ENCODE data around the gene NHSL1. TPM values are rescaled to one million over a fixed set of nuclear protein-coding genes. Genes with fewer than 3 reads are reported as not detected.

Gene NHSL1
- total and polyA plus RNA-seq, 9 donors, result 20.0 to 35.7 (median 28.4) TPM

DNA sequence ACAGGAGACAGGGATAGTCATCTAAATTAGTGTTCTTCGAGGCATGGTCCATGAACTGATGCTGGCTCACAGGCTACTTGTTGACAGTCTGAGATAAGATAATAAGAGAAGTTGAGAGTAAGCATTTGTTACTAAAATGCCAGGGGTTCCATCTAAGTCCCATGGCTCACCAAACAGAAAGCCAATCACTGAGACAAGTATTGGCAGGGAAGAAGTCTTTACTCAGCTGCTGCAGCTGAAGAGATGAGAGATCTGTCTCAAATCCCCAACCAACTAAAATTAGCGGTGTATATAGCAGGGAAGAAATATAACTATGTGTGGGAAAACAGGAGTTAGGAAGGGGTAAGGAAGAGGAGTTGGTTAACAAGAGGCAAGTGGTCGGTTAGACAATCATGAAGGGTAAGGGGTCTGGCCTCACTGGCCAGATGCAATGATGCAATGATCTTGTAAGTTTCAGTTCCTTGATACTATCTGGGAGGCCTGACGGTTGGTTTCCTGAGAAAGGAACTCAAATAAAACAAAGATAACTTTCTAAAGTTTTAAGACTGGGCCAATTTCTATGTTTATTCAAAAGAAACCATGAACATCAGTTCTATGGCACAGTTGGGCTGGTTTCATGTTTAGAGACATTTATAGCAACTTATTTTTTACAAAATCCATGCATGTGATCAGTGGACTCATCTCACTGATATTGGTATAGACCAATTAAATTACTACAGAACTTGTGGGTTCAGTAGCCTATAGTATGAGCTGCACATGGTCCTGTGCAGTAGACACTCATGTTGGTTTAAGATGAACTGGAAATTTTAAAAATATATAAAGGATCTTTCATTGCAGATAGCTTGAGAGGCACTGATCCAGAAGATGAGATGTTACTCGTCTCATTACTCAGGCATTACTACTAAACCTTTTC lies 105.2 kb downstream of the NHSL1 start:
- Histone ChIP-seq H3K9me3 (replicated peaks; ENCODE audit: control insufficient read depth, low read depth, low read length) (no peaks in the 10 kb centered on the region), H3K4me1 (ENCODE audit: control insufficient read depth, insufficient read depth, low read length) (no peaks in the 10 kb centered on the region), H3K36me3 (ENCODE audit: control insufficient read depth, insufficient read depth, low read length) (no peaks in the 10 kb centered on the region), H3K27ac (ENCODE audit: low read length) (no peak overlapping the region), H3K27me3 (ENCODE audit: control insufficient read depth, insufficient read depth, low read length) (no peaks in the 10 kb centered on the region), H3K4me3 (ENCODE audit: low read length) (no peak overlapping the region)
- no peak for DNase-seq
- WGBS (ENCODE audit: insufficient coverage), result 44% methylated on average over 2 of the region's 5 CpGs

DNA sequence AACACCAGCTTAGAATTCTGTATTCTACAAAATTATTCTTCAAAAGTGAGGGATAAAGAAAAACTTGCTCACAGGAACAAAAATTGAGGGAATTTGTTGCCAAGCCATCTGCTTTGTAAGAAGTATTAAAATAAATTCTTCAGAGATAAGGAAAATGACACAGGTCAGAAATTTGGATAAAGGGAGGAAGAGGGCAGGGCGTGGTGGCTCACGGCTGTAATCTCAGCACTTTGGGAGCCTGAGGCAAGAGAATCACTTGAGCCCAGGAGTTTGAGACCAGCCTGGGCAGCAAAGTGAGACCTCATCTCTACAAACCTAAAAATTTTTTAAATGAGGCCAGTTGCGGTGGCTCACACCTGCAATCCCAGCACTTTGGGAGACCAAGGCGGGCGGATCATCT lies 109.7 kb downstream of the NHSL1 start:
- no peaks in the 10 kb centered on the region for H3K27me3 ChIP-seq (ENCODE audit: control insufficient read depth, insufficient read depth, low read length)
- no peaks in the 10 kb centered on the region for H3K4me1 ChIP-seq (ENCODE audit: control insufficient read depth, insufficient read depth, low read length)
- no peak overlapping the region for H3K27ac ChIP-seq (ENCODE audit: low read length)
- no peaks in the 10 kb centered on the region for H3K9me3 ChIP-seq (replicated peaks; ENCODE audit: control insufficient read depth, low read depth, low read length)
- no peak overlapping the region for H3K4me3 ChIP-seq (ENCODE audit: low read length)
- no peak for DNase-seq
- 93% methylated on average over 2 of the region's 5 CpGs for WGBS (ENCODE audit: insufficient coverage)
- H3K36me3 ChIP-seq (ENCODE audit: control insufficient read depth, insufficient read depth, low read length), result no peaks in the 10 kb centered on the region

DNA sequence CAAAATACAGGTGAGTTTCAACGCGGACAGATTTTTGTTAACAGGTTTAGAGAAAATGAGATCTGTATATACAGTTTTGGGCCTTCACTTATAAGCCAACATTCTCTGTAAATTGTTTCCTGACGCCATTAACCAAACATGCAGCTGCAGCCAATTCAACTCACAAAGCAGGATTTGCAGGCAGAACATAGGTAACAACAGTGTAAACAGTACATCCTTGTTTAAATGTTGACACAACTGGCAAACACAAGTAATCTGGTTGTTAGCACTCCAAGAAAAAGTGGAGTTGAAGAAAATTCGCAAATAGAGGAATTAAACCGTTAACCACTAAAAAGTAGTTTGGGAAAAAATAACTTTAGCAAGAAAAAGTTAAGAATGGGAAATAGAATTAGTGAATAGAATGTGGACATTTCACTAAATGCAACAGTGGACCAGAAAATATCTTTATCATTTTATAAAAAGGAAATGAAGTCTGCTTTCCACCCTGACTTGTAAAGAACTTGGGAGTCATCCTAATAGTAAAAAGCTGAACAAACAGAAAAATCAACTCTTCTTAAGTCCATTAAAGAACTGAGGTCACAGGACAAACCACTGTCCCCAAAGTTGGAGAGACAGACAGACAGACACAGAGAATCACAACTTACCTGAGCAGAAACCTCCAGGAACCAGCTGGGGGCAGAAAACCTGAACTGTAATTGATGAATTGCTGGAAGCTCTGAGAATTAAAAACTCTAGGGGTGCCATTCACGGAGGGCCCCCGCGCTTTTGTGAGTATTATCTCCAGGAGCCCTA lies 111.5 kb downstream of the NHSL1 start:
- WGBS (ENCODE audit: insufficient coverage), result no CpG with 5 or more reads among the region's 8 CpGs
- DNase-seq, result no peak
- no peaks in the 10 kb centered on the region for H3K36me3 ChIP-seq (ENCODE audit: control insufficient read depth, insufficient read depth, low read length)

DNA sequence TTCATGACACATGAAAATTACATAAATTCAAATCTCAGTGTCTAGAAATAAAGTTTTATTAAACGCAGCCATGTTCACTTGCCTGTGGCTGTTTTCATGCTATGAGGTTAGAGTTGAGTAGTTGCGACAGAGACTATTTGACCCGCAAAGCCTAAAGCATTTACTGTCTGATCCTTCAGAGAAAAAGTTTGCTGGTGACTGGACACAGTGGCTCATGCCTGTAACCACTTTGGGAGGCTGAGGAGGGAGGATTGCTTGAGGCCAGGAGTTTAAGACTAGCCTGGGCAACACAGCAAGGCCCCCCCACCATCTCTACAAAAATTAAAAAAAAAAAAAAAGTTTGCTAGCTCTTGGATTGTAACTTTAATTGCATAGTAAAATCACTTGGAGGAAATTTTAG lies 112.4 kb downstream of the NHSL1 start:
- H3K4me3 ChIP-seq (ENCODE audit: low read length), result no peak overlapping the region
- no CpG with 5 or more reads among the region's 3 CpGs for WGBS (ENCODE audit: insufficient coverage)
- no peaks in the 10 kb centered on the region for H3K9me3 ChIP-seq (replicated peaks; ENCODE audit: control insufficient read depth, low read depth, low read length)
- no peak for DNase-seq
- no peaks in the 10 kb centered on the region for H3K4me1 ChIP-seq (ENCODE audit: control insufficient read depth, insufficient read depth, low read length)
- no peaks in the 10 kb centered on the region for H3K27me3 ChIP-seq (ENCODE audit: control insufficient read depth, insufficient read depth, low read length)
- no peak overlapping the region for H3K27ac ChIP-seq (ENCODE audit: low read length)
- H3K36me3 ChIP-seq (ENCODE audit: control insufficient read depth, insufficient read depth, low read length), result no peaks in the 10 kb centered on the region

More for the DNA sequence above, 111.5 kb downstream of the NHSL1 start:
- Histone ChIP-seq H3K4me3 (ENCODE audit: low read length) (no peak overlapping the region), H3K27me3 (ENCODE audit: control insufficient read depth, insufficient read depth, low read length) (no peaks in the 10 kb centered on the region), H3K9me3 (replicated peaks; ENCODE audit: control insufficient read depth, low read depth, low read length) (no peaks in the 10 kb centered on the region), H3K4me1 (ENCODE audit: control insufficient read depth, insufficient read depth, low read length) (no peaks in the 10 kb centered on the region), H3K27ac (ENCODE audit: low read length) (no peak overlapping the region)

DNA sequence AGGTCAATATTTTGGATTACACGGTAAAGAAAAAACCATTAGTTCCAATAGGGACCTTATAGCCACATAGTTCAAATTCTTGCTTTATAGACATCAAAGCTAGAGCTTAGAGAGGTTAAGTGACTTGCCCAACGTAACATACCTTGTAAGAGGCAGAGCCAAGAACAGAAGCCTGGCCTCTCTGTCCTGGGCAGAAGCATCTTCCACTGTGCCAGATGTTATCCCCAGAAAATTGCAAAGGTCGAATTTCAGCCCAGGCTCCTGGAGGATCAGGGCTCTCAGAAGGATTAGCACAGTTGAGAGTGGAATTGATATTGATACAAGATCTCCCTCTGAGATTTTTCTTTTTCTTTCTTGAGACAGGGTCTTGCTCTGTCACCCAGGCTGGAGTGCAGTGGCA lies 115.5 kb downstream of the NHSL1 start:
- Histone ChIP-seq H3K9me3 (replicated peaks; ENCODE audit: control insufficient read depth, low read depth, low read length) (no peaks in the 10 kb centered on the region), H3K36me3 (ENCODE audit: control insufficient read depth, insufficient read depth, low read length) (no peaks in the 10 kb centered on the region), H3K4me3 (ENCODE audit: low read length) (no peak overlapping the region), H3K27me3 (ENCODE audit: control insufficient read depth, insufficient read depth, low read length) (no peaks in the 10 kb centered on the region), H3K4me1 (ENCODE audit: control insufficient read depth, insufficient read depth, low read length) (no peaks in the 10 kb centered on the region), H3K27ac (ENCODE audit: low read length) (no peak overlapping the region)
- no peak for DNase-seq
- WGBS (ENCODE audit: insufficient coverage), result no CpG with 5 or more reads among the region's 3 CpGs

DNA sequence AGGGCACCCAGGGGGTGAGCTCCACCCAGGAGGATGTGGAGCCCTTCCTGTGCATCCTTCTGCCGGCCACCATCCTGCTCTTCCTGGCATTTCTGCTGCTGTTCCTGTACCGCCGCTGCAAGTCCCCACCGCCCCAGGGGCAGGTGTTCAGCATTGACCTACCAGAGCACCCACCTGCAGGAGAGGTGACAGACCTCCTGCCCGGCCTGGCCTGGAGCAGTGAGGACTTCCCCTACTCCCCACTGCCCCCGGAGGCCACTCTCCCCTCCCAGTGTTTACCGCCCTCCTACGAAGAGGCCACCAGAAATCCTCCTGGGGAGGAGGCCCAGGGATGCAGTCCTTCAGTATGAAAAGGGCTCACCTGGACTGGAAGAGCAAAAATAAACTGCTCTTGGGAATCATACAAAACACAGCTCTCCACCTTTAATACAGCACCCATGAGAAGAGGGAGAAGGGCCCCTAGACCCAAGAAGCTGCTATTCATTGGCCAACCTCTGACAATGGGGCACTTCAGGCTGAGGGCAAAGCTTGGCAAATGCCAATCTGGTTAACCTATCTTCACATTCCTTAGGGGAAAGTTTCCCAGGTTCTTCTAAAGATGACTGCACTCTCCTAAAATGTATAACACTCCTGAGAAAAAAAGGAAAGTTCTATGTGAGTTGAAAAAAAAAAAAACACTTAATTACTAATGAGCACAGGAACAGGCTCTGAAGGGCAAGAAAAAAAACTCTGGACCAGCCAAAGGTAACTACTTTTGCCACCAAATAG lies 116.6 kb downstream of the NHSL1 start:
- no peak overlapping the region for H3K27ac ChIP-seq (ENCODE audit: low read length)
- no peaks in the 10 kb centered on the region for H3K4me1 ChIP-seq (ENCODE audit: control insufficient read depth, insufficient read depth, low read length)
- H3K36me3 ChIP-seq (ENCODE audit: control insufficient read depth, insufficient read depth, low read length), result no peaks in the 10 kb centered on the region
- DNase-seq, result no peak
- no peaks in the 10 kb centered on the region for H3K9me3 ChIP-seq (replicated peaks; ENCODE audit: control insufficient read depth, low read depth, low read length)
- whole genome bisulfite sequencing (ENCODE audit: insufficient coverage), result 30% methylated on average over 2 of the region's 8 CpGs
- H3K4me3 ChIP-seq (ENCODE audit: low read length), result no peak overlapping the region
- H3K27me3 ChIP-seq (ENCODE audit: control insufficient read depth, insufficient read depth, low read length), result no peaks in the 10 kb centered on the region

DNA sequence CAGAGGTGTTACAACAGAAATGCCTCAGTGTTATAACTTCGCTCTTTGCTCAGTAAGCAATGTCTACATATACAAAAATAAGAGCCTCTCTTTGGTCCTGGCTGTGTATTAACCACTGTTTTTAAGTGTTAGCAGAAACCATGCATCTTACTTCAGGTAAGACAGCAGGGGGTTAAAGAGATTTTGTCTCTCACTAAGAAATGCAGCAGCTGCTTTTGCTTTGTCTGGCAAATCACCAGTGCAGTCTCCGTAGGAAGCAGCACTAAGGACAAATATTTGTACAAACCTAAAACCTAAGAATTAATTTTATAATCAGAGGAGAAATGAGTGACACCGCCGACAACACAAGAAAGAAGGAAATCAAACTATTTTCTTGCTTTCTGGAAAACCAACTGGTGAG lies 120.8 kb downstream of the NHSL1 start:
- Histone ChIP-seq H3K4me3 (ENCODE audit: low read length) (no peak overlapping the region), H3K27ac (ENCODE audit: low read length) (no peak overlapping the region), H3K27me3 (ENCODE audit: control insufficient read depth, insufficient read depth, low read length) (no peaks in the 10 kb centered on the region), H3K4me1 (ENCODE audit: control insufficient read depth, insufficient read depth, low read length) (no peaks in the 10 kb centered on the region), H3K36me3 (ENCODE audit: control insufficient read depth, insufficient read depth, low read length) (no peaks in the 10 kb centered on the region), H3K9me3 (replicated peaks; ENCODE audit: control insufficient read depth, low read depth, low read length) (no peaks in the 10 kb centered on the region)
- no peak for DNase-seq
- no CpG with 5 or more reads among the region's 4 CpGs for WGBS (ENCODE audit: insufficient coverage)

DNA sequence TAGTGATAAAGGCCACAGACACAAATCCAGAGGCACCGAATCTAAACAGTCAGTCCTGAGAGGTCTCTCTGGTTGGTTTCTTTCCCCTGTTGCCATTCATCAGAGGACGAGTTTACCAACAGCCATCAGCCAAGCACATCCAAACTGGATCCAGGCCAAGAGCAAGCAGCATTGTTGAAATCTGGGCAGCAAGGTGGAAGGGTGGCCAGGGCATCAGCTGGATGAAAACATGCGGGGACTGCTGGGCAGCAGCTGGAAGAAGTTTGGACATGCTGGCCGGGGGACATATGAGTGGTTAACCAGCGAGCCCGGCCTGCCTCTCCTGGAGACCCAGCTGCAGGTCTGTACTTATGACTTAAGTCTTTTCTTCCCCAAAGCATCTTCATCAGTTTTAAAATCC lies 121.5 kb downstream of the NHSL1 start, which contains the start of gene SMIM28:
Gene SMIM28, plus strand, starts transcription at position 62 of the 400 bp plus-strand sequence. Its CDS starts 168 bp downstream, at position 230.
- no peaks in the 10 kb centered on the region for H3K27me3 ChIP-seq (ENCODE audit: control insufficient read depth, insufficient read depth, low read length)
- H3K36me3 ChIP-seq (ENCODE audit: control insufficient read depth, insufficient read depth, low read length), result no peaks in the 10 kb centered on the region
- no peaks in the 10 kb centered on the region for H3K4me1 ChIP-seq (ENCODE audit: control insufficient read depth, insufficient read depth, low read length)
- no peak within 1 kb of the TSS for H3K4me3 ChIP-seq (ENCODE audit: low read length)
- H3K27ac ChIP-seq (ENCODE audit: low read length), result no peak within 1 kb of the TSS
- 72% methylated on average over 3 of the region's 6 CpGs for WGBS (ENCODE audit: insufficient coverage)
- DNase-seq, result no peak
- no peaks in the 10 kb centered on the region for H3K9me3 ChIP-seq (replicated peaks; ENCODE audit: control insufficient read depth, low read depth, low read length)

DNA sequence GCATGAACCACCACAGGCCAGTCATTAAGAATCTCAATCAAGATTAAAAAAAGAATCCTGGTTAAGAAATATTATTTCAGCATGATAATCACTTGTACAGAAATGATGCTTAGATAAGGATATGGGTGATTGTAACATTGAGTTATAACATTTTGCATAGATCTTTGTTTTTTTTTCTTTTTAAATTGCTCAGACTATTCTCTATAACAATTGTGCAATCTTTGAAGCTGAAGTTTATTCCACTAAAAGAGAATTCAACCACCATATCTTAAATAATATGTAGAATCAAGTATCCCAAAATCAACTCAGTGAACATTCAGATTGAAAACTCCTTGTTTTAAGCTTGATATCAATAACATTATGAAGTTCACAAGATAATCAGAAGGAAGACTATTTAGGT lies 122.3 kb downstream of the NHSL1 start:
- Histone ChIP-seq H3K4me1 (ENCODE audit: control insufficient read depth, insufficient read depth, low read length) (no peaks in the 10 kb centered on the region), H3K4me3 (ENCODE audit: low read length) (no peak overlapping the region)
- DNase-seq, result no peak

DNA sequence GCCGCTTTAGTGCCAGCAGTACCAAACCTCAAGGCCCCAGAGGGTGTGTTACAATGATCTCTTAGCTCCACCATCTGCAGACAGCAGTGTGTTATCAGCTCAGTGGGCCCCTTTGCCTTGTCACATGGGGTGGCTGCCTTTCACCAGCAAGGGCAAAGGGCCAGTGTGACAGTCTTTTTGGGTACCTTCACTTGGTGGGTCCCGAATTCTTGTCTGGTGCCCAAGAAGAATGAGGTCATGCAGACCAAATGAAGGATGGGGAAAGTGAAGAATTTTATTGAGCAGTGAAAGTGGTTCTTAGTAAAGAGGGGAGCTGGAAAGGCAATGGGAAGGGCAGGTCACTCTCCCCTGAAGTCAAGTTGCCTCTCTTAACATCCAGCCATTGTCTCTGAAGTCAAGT lies 124.5 kb downstream of the NHSL1 start:
- H3K9me3 ChIP-seq (replicated peaks; ENCODE audit: control insufficient read depth, low read depth, low read length), result no peaks in the 10 kb centered on the region
- no peaks in the 10 kb centered on the region for H3K4me1 ChIP-seq (ENCODE audit: control insufficient read depth, insufficient read depth, low read length)
- no peaks in the 10 kb centered on the region for H3K27me3 ChIP-seq (ENCODE audit: control insufficient read depth, insufficient read depth, low read length)
- H3K27ac ChIP-seq (ENCODE audit: low read length), result no peak overlapping the region
- H3K36me3 ChIP-seq (ENCODE audit: control insufficient read depth, insufficient read depth, low read length), result no peaks in the 10 kb centered on the region
- WGBS (ENCODE audit: insufficient coverage), result 86% methylated on average over 2 of the region's 2 CpGs
- no peak for DNase-seq
- H3K4me3 ChIP-seq (ENCODE audit: low read length), result no peak overlapping the region

More for the DNA sequence above, 122.3 kb downstream of the NHSL1 start:
- no peaks in the 10 kb centered on the region for H3K36me3 ChIP-seq (ENCODE audit: control insufficient read depth, insufficient read depth, low read length)
- H3K27ac ChIP-seq (ENCODE audit: low read length), result no peak overlapping the region
- no peaks in the 10 kb centered on the region for H3K9me3 ChIP-seq (replicated peaks; ENCODE audit: control insufficient read depth, low read depth, low read length)
- no peaks in the 10 kb centered on the region for H3K27me3 ChIP-seq (ENCODE audit: control insufficient read depth, insufficient read depth, low read length)

Measured in muscle of leg (tissue), 11 donors.